Effector memory CD8-positive, alpha-beta T cell (primary cell): ENCODE results near the gene PIEZO1.

Experiments
- ATAC-seq: fragments of 150-1000 bp; cut with Tn5 transposase; replicated peaks from 2 replicates; pipeline ENCODE4 v1.10.0; 2021; ENCODE audit warnings: mild to moderate bottlenecking, moderate library complexity
- DNase-seq, 3 experiments: peaks; one replicate each; pipeline ENCODE4 v3.0.0; 2021
- H3K27ac Mint-ChIP-seq, 2 donors: one replicate each; pipeline ENCODE4 v1.8.0; 2022; ENCODE audit warnings: mild to moderate bottlenecking in 2 of 2, mixed read lengths in 2 of 2, moderate library complexity in 2 of 2
- H3K27me3 Mint-ChIP-seq, 2 donors: one replicate each; pipeline ENCODE4 v1.8.0; 2022; ENCODE audit warnings: mixed read lengths in 2 of 2
- H3K36me3 Mint-ChIP-seq: one replicate; pipeline ENCODE4 v1.8.0; 2022; ENCODE audit warnings: mild to moderate bottlenecking, moderate library complexity, mixed read lengths; ENCODE audit not compliant: insufficient read depth
- H3K4me1 Mint-ChIP-seq, 2 donors: one replicate each; pipeline ENCODE4 v1.8.0; 2022; ENCODE audit warnings: low read depth in 2 of 2, mixed read lengths in 2 of 2
- H3K4me3 Mint-ChIP-seq, 2 donors: one replicate each; pipeline ENCODE4 v1.8.0; 2022; ENCODE audit warnings: mild to moderate bottlenecking in 2 of 2, mixed read lengths in 2 of 2, moderate library complexity in 2 of 2
- H3K9me3 Mint-ChIP-seq, 2 donors: one replicate each; pipeline ENCODE4 v1.8.0; 2022; ENCODE audit warnings: mixed read lengths in 2 of 2

PIEZO1 gene

DNA sequence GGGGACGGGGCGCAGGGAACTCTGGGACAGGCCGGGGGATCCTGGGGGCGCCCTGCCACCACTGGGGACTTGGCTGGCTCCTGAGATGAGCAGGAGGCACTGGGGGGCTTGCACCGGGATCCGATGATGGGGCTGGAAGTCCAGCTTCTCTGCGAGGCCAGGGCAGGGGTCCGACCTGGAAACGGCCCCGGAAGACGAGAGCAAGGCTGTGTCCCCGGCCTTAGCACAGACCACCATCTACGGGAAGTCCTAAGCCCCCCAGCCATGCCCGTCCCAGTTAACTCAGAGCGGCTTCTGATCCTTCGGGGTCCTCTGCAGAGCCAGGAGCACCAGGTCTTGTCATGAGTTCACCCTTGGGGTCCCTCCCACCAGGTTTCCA, 19.1 kb upstream of the PIEZO1 start:
- ATAC-seq (no peak), DNase-seq (no peak)
- no peaks in the 10 kb centered on the region for H3K27me3 Mint-ChIP-seq
- H3K27ac Mint-ChIP-seq = no peak overlapping the region
- no peaks in the 10 kb centered on the region for H3K9me3 Mint-ChIP-seq
- peaks cover 42% of the 10 kb centered on the region for H3K36me3 Mint-ChIP-seq
- peak overlapping the region; percentile 51 to 54 for H3K4me3 Mint-ChIP-seq
- H3K4me1 Mint-ChIP-seq = peaks cover 4 to 17% of the 10 kb centered on the region in 2 donors

DNA sequence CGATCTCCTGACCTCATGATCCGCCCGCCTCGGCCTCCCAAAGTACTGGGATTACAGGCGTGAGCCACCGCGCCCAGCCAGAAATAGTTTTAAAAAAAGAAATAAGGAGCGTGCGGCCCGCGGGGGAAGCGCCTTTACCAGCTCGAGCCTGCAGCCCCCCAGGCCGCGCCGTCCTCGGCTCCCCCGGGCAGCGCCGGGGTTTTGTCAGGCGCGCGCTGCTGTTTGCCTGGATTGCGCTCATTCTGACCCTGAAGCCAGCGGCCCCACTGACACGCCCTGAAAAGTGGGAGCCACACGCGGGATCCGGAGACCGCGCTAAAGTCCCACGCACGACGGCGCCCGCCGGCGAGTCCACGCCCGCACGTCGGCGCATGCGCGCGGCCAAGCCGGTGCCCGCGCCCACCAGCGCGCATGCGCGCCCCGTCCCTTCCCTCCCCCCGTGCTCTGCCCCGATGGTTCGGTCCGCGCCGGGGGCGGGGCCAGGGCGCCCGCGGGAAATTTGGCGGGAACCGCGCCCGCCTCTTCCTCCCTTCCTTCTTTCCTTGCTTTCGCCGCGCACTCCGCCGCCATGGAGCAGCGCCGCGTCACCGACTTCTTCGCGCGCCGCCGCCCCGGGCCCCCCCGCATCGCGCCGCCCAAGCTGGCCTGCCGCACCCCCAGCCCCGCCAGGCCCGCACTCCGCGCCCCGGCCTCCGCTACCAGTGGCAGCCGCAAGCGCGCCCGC, 18.4 kb upstream of the PIEZO1 start, which contains the start of gene CDT1:
Gene CDT1, plus strand, starts transcription at position 526 of the 724 bp plus-strand sequence. Its CDS starts 43 bp downstream, at position 569.
- Mint-ChIP-seq H3K9me3 (no peaks in the 10 kb centered on the region), H3K4me3 (peak within 1 kb of the TSS; percentile 85 to 86), H3K4me1 (peaks cover 4 to 14% of the 10 kb centered on the region in 2 donors), H3K27ac (peak within 1 kb of the TSS; percentile 90), H3K36me3 (peaks cover 37% of the 10 kb centered on the region), H3K27me3 (no peaks in the 10 kb centered on the region)
- DNase-seq (peak; percentile 70 to 81 (median 80)), ATAC-seq (peak; percentile 66)

DNA sequence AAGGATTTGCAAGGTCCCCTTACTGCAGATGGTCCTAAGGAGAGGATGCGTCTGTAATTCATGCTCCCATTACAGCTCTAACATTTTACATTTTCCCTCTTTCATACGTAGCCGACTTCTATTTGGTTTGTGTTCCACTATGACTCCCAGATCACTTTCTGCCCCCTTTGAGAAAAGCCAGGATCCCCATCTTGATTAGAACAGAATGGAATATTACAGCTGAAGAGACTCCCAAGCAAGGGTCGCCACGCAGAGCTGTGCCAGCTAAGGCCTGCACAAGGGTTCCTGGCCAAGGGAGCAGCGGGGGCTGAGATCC, 15.2 kb upstream of the PIEZO1 start:
- peaks cover 7 to 16% of the 10 kb centered on the region in 2 donors for H3K4me1 Mint-ChIP-seq
- no peak for ATAC-seq
- no peaks in the 10 kb centered on the region for H3K27me3 Mint-ChIP-seq
- peaks cover 29% of the 10 kb centered on the region for H3K36me3 Mint-ChIP-seq
- DNase-seq = no peak
- no peak overlapping the region for H3K27ac Mint-ChIP-seq
- H3K4me3 Mint-ChIP-seq = no peak overlapping the region
- no peaks in the 10 kb centered on the region for H3K9me3 Mint-ChIP-seq

DNA sequence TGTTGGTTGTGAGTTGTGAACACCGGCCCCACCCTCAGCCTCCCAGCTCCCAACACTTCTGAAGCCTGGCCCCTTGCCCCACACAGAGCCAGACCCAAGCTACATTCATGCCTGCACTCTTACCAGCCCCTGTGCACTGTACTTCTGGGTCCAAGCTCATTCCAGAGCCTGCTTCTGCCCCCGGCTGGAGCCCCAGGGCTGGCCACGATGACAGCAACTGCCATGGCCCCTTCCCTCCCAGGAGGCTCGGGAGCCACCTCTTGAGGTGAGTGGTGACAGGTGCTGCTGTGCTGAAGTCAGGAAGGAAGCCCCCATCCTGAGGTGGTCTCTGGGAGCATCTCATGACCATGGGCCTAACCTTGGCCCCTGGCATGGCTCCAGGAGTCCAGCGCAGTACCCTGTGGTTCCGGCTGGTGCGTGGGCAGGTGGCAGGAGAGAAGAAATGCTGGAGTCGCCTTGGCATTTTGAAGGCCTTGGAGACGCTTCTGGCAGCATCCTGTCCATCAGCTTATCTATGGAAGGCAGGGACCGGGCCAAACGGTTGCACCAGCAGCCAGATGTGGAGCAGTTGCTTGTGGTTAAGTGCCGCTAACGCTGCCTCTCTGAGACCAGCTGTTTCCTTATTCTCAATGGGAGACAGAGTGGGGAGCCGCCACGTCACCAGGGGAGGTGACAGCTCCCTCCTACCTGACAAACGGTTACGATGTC, 14.7 kb upstream of the PIEZO1 start:
- no peak for DNase-seq
- Mint-ChIP-seq H3K36me3 (peaks cover 25% of the 10 kb centered on the region), H3K4me3 (no peak overlapping the region), H3K4me1 (peaks cover 12 to 21% of the 10 kb centered on the region in 2 donors), H3K27me3 (no peaks in the 10 kb centered on the region), H3K27ac (no peak overlapping the region), H3K9me3 (no peaks in the 10 kb centered on the region)
- ATAC-seq = no peak

DNA sequence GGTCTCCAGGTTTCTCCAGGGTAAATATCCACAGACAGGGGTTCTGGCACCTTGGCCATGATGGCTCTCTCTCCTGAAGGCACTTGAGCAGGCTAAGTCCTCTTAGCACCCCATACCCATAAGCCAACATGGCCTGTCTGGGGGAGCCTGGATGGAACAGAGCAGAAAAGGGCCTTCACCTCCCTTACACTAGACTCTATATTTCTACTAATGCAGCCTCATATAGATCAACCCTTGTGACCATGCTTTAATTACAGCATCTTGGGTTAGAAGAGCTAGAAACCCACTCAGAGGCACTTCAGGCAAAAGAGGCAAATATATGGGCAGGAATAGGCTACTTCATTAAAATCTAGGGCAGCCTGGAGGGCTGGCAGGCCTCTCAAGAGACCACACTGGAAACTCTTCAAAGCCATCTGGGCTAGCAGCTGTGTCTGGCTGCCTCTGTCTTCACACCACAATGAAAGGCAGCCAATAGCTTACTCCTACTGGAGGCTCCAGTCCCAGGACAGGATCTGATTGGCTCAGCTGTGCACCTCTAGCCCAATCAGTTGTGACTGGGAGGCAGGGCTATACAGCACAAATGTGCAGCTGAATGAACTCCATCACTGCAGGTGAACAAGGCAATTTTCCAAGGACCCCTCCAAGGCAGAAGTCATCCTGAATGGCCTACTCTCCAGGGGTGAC, 13.9 kb upstream of the PIEZO1 start:
- no peaks in the 10 kb centered on the region for H3K9me3 Mint-ChIP-seq
- H3K4me1 Mint-ChIP-seq = peaks cover 14 to 21% of the 10 kb centered on the region in 2 donors
- no peak overlapping the region for H3K27ac Mint-ChIP-seq
- no peak overlapping the region for H3K4me3 Mint-ChIP-seq
- H3K36me3 Mint-ChIP-seq = peaks cover 17% of the 10 kb centered on the region
- ATAC-seq (no peak), DNase-seq (no peak)
- no peaks in the 10 kb centered on the region for H3K27me3 Mint-ChIP-seq

DNA sequence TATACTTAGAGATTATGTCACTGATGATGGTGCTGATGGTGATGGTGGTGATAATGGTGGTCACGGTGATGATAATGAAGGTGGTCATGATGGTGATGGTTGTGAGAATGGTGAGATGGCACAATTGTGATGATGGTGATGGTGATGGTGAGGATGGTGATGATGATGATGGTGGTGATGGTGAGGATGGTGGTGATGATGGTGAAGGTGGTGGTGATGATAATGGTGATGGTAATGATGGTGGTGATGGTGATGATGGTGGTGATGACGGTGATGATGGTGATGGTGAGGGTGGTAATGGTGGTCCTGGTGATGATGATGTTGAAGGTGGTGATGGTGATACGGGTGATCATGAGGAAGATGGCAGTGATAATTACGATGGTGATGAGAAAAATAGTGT, 13.1 kb upstream of the PIEZO1 start:
- no peak for ATAC-seq
- Mint-ChIP-seq H3K4me3 (no peak overlapping the region), H3K27me3 (no peaks in the 10 kb centered on the region), H3K9me3 (no peaks in the 10 kb centered on the region), H3K36me3 (peaks cover 10% of the 10 kb centered on the region), H3K4me1 (peaks cover 14 to 25% of the 10 kb centered on the region in 2 donors), H3K27ac (no peak overlapping the region)
- no peak for DNase-seq

DNA sequence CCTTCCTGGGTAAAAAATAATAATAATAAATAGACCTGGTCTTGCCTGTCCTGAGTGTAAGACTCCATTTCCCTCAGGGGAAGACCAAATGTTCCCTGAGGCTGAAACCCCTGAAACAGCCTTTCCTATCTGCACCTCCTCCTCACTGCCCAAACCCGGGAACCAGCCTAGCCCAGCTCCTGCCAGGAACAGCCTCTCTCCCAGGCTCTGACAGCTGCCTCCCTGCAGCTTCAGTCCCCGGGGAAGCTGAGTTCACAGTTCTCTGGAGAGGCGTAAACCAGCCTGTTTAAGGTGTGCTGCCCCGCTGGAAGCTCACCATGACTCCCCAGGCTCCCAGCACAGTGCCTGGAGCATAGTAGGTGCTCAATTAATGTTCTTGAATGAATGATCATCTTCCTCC, 11.3 kb upstream of the PIEZO1 start:
- Mint-ChIP-seq H3K4me1 (peaks cover 22 to 38% of the 10 kb centered on the region in 2 donors), H3K9me3 (no peaks in the 10 kb centered on the region), H3K4me3 (no peak overlapping the region), H3K27me3 (no peaks in the 10 kb centered on the region), H3K36me3 (peaks cover 7% of the 10 kb centered on the region), H3K27ac (no peak overlapping the region)
- ATAC-seq = no peak
- no peak for DNase-seq

DNA sequence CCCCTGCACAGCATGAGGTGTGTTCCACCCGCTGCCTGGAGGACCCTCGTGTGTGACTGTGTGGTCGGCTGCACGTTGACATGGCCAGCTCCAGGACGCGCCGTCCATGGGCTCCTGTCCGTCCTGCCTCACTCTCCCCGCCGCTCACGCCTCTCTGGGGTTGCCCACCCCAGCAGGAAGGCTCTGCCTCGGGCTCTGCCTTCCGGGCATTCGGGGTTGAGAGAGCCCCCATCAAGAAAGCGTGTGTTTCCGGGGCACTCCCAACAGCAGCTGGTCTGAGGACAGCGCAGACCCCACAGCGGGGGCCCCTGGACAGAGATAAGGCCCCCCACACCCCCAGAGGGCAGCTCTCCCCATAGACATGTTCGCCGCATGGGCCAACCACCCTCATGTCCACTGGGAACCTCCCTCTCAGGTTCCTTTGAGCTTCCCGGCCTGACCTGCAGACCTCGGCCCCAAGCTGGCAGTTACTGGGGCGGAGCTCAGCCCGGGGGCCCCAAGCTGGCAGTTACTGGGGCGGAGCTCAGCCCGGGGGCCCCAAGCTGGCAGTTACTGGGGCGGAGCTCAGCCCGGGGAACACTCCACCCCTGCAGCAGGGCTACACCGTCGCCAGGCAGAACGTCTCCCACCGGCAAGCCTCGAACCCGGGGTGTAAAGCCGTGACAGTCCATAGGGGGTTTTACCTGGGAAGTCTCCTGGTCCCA, 8.4 kb upstream of the PIEZO1 start:
- peaks cover 34 to 45% of the 10 kb centered on the region in 2 donors for H3K4me1 Mint-ChIP-seq
- ATAC-seq = peak; percentile 25
- peaks cover 4% of the 10 kb centered on the region for H3K36me3 Mint-ChIP-seq
- DNase-seq = no peak
- no peaks in the 10 kb centered on the region for H3K9me3 Mint-ChIP-seq
- no peaks in the 10 kb centered on the region for H3K27me3 Mint-ChIP-seq
- peak overlapping the region in 1 of 2 donors; percentile 48 for H3K4me3 Mint-ChIP-seq
- peak overlapping the region in 1 of 2 donors; percentile 87 for H3K27ac Mint-ChIP-seq

DNA sequence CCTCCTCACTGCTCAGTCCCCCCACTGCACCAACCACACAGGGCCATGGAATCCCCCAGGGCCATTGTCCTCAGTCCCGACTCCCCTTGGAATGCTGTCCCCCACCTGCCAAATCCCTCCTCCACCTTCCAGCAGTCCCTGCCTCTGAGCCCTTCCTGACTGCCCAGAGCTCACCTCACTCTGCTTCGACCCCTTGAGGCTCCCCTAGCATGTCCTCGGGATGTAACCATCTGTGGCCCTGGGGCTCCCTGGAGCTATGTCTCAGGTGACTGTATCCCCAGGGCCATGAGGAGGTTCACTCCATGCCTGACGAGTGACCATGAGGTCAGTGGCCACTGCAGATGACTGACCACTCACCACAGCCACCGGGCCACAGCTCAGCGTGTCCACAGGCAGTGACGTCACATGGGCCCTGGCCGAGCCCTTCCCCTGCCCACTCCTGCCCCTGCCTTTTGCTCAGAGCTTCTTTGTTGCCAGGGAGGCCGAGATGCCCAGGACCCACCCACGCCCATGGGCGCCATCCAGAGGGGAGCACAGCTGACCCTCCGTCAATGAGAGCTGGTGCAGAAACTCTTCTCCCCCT, 7.7 kb upstream of the PIEZO1 start:
- ATAC-seq (no peak), DNase-seq (no peak)
- no peaks in the 10 kb centered on the region for H3K27me3 Mint-ChIP-seq
- peak overlapping the region; percentile 48 to 54 for H3K4me3 Mint-ChIP-seq
- H3K27ac Mint-ChIP-seq = peak overlapping the region; percentile 71 to 87
- peaks cover 34 to 45% of the 10 kb centered on the region in 2 donors for H3K4me1 Mint-ChIP-seq
- H3K36me3 Mint-ChIP-seq = peaks cover 4% of the 10 kb centered on the region
- H3K9me3 Mint-ChIP-seq = no peaks in the 10 kb centered on the region

DNA sequence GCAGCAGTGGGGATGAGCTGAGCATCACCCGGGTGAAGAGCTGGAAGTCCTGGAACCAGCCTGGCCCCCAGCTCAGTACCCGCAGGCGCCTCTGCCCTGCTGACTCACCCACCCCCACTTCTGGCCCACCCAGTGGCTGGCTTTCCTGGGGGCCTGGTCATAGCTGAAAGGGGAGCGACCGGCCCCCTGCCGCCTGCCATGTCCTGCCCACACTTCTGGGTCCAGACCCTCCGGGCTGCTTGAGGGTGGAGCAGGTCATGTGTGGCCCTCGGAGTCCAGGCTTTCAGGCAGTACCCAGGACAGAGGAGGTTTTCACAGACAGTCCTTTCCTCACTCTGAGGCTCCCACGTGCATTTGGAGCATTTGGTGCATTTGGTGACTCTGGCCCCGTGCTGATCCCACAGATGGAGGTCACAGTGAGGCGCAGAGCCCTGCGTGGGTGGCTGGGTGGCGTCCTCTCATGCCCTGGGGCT, 7.1 kb upstream of the PIEZO1 start:
- peaks cover 4% of the 10 kb centered on the region for H3K36me3 Mint-ChIP-seq
- no peaks in the 10 kb centered on the region for H3K27me3 Mint-ChIP-seq
- peaks cover 34 to 45% of the 10 kb centered on the region in 2 donors for H3K4me1 Mint-ChIP-seq
- H3K4me3 Mint-ChIP-seq = peak overlapping the region in 1 of 2 donors; percentile 48
- no peaks in the 10 kb centered on the region for H3K9me3 Mint-ChIP-seq
- H3K27ac Mint-ChIP-seq = peak overlapping the region; percentile 71 to 87
- DNase-seq = no peak
- ATAC-seq = no peak

DNA sequence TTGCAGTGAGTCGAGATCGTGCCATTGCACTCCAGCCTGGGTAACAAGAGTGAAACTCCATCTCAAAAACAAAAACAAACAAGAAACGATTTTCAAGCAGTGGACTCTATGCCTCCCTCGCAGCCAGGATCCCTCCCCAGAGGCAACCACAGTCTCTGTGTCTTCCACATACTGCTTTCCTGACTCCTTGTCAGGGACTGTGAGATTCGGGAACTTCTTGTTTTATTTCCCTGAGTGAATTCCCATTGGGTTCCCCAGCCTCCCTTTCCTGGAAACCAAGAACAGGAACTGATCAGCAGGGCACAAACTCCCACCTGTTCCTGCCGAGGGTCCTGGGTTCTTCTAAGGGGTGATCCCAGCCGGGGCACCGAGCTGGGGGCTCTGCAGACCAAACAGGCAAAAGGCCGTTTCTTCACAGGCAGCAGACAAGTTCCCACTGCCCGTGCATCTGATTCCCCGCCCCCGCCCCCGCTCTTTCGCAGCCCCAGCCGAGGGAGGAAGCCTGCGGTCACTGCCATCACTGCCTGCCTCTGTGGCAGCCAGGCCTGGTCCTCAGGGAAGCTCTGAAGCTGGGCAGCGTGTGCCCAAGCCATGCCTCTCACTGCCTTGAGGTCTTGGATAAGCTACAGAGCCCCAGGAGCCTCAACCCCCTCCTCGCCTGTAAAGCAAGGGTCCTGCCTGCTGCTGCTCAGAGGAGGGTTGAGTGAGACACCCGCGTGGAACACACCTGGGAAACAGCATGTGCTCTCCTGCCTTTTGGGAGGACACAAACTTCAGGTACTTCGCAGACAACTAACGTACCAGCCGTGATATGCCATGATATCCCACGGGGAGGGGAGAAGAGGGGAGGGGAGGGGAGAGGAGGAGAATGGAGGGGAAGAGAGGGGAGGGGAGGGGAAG, 5.5 kb upstream of the PIEZO1 start:
- ATAC-seq (peak; percentile 80), DNase-seq (peak in 1 of 3 experiments; percentile 32)
- Mint-ChIP-seq H3K27me3 (no peaks in the 10 kb centered on the region), H3K9me3 (no peaks in the 10 kb centered on the region), H3K36me3 (peaks cover 4% of the 10 kb centered on the region), H3K27ac (peak overlapping the region; percentile 82 to 87), H3K4me3 (peak overlapping the region; percentile 70 to 80), H3K4me1 (peaks cover 34 to 45% of the 10 kb centered on the region in 2 donors)

DNA sequence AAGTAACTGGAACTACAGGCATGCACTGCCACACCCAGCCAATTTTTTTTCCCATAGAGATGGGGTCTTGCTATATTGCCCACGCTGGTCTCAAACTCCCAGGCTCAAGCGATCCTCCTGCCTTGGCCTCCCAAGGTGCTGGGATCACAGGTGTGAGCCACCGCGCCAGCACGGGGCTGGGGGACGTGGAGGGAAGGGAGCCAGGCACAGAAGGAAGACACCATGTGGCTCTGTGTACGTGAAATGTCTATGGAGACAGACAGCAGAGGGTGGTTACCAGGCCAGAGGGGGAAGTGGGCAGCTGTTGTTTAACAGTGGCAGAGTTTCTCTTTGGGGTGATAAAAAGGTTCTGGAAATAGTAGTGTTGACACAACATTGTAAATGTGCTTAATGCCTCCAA, 4.6 kb upstream of the PIEZO1 start:
- Mint-ChIP-seq H3K36me3 (peaks cover 4% of the 10 kb centered on the region), H3K4me1 (peaks cover 25 to 36% of the 10 kb centered on the region in 2 donors), H3K27me3 (no peaks in the 10 kb centered on the region), H3K4me3 (peak overlapping the region; percentile 70 to 80), H3K27ac (peak overlapping the region; percentile 82 to 87), H3K9me3 (no peaks in the 10 kb centered on the region)
- no peak for DNase-seq
- no peak for ATAC-seq
